PC-3 (cell line): ENCODE measurements around the gene BHLHA15. TPM values are rescaled to one million over a fixed set of nuclear protein-coding genes. Genes with fewer than 3 reads are reported as not detected.

ENCODE experiments used
- ATAC-seq: fragments of 200-7000 bp; cut with Tn5 transposase; 2 replicates; pipeline ENCODE4 v1.9.1; 2020; ENCODE audit warnings: mild to moderate bottlenecking, moderate library complexity
- BruUV-seq: library from RNA; stranded (reverse); fragments of 400-500 nt; replicated peaks from 2 replicates; lab custom pipeline; 2021; lab: Mats Ljungman, UMichigan
- CTCF ChIA-PET: fragments of 300-600 bp; sonication (Branson Sonifier 250); formaldehyde crosslinking; loops from one replicate; lab custom pipeline; 2022; ENCODE audit warnings: antibody characterized with exemption; lab: Charles Lee
- POLR2A ChIA-PET: fragments of 300-600 bp; sonication (Branson Sonifier 250); formaldehyde crosslinking; loops from one replicate; lab custom pipeline; 2022; ENCODE audit warnings: antibody characterized with exemption; ENCODE audit not compliant: unreplicated experiment; lab: Charles Lee
- DNase-seq: peaks from one replicate; pipeline ENCODE4 v3.0.0-alpha.2; 2015
- H2AFZ ChIP-seq: fragments of 300-600 bp; sonication (generic); 2 replicates; pipeline ENCODE4 v1.6.0; 2016; ENCODE audit warnings: antibody characterized with exemption, low read length
- H3F3A ChIP-seq: fragments of 300-600 bp; sonication (generic); one replicate; pipeline ENCODE4 v1.6.0; 2017; ENCODE audit warnings: antibody characterized with exemption, low read length, control low read depth, mild to moderate bottlenecking; ENCODE audit not compliant: unreplicated experiment
- H3K27ac ChIP-seq: fragments of 300-600 bp; sonication (generic); 2 replicates; pipeline ENCODE4 v1.5.1; 2016; ENCODE audit warnings: mild to moderate bottlenecking, low read length
- H3K27me3 ChIP-seq: fragments of 300-600 bp; sonication (generic); 2 replicates; pipeline ENCODE4 v1.6.1; 2016; ENCODE audit warnings: low read length, mixed read lengths
- H3K36me3 ChIP-seq: fragments of 300-600 bp; sonication (generic); 2 replicates; pipeline ENCODE4 v1.6.1; 2016; ENCODE audit warnings: low read depth, mixed run types, low read length, mixed read lengths
- H3K4me1 ChIP-seq: fragments of 300-600 bp; sonication (generic); 2 replicates; pipeline ENCODE4 v1.5.1; 2016; ENCODE audit warnings: low read length; ENCODE audit not compliant: insufficient read depth
- H3K4me2 ChIP-seq: fragments of 300-600 bp; sonication (generic); 2 replicates; pipeline ENCODE4 v1.6.0; 2016; ENCODE audit warnings: low read length
- H3K4me3 ChIP-seq: fragments of 300-600 bp; sonication (generic); 2 replicates; pipeline ENCODE4 v1.5.1; 2016; ENCODE audit warnings: mild to moderate bottlenecking, low read length, mixed read lengths
- H3K79me2 ChIP-seq: fragments of 300-600 bp; sonication (generic); 2 replicates; pipeline ENCODE4 v1.6.1; 2017; ENCODE audit warnings: low read length, mixed read lengths
- H3K9ac ChIP-seq: fragments of 300-600 bp; sonication (generic); 2 replicates; pipeline ENCODE4 v1.6.0; 2016; ENCODE audit warnings: mild to moderate bottlenecking, low read length
- H3K9me2 ChIP-seq: fragments of 300-600 bp; sonication (generic); replicated peaks from 2 replicates; pipeline ENCODE4 v1.6.1; 2016; ENCODE audit warnings: mixed run types, low read length, mixed read lengths
- H3K9me3 ChIP-seq: fragments of 300-600 bp; sonication (generic); 2 replicates; pipeline ENCODE4 v1.6.1; 2016; ENCODE audit warnings: low read length, mixed read lengths
- H4K20me1 ChIP-seq: fragments of 300-600 bp; sonication (generic); 2 replicates; pipeline ENCODE4 v1.6.1; 2016; ENCODE audit warnings: low read length, mixed read lengths
- CTCF ChIP-seq: fragments of 300-600 bp; sonication (generic); conservative IDR thresholded peaks from 2 replicates; pipeline ENCODE4 v1.5.1; 2017; ENCODE audit warnings: antibody characterized with exemption, low read depth, mild to moderate bottlenecking, low read length
- EZH2 ChIP-seq: fragments of 300-600 bp; sonication (generic); IDR thresholded peaks from one replicate; pipeline ENCODE4 v1.6.1; 2017; ENCODE audit warnings: antibody characterized with exemption, mild to moderate bottlenecking, low read length; ENCODE audit not compliant: unreplicated experiment
- EZH2phosphoT487 ChIP-seq: fragments of 300-600 bp; sonication (generic); IDR thresholded peaks from 2 replicates; pipeline ENCODE4 v1.6.1; 2018; ENCODE audit warnings: mild to moderate bottlenecking, antibody characterized with exemption, low read length, borderline replicate concordance
- intact Hi-C: fragments of 100-400 bp; cut with micrococcal nuclease; formaldehyde crosslinking; loops from 2 replicates; pipeline ENCODE4 v1.9.0; 2023
- total RNA-seq: library from RNA; depleted of rRNA; stranded (reverse); fragments of >200 nt; gene quantifications from 2 replicates; pipeline ENCODE4 v1.2.3, GENCODE V29; 2014; rRNA removed

BHLHA15 gene
- total RNA-seq, 1 experiment from 2014 or later, result 12.0 TPM

- no peaks in the 10 kb centered on the region for H3K27me3 ChIP-seq
- DNase-seq (no peak), ATAC-seq (no peak)
- TF ChIP-seq EZH2phosphoT487 (no peak), EZH2 (no peak), CTCF (no peak)
- H3K4me3 ChIP-seq, result no peak overlapping the region
- peaks cover 16% of the 10 kb centered on the region for H3K79me2 ChIP-seq
- CTCF ChIA-PET, result no interaction called here
- no TSS peak for BruUV-seq
- POLR2A ChIA-PET, result no interaction called here
- H3K9ac ChIP-seq, result no peak overlapping the region
- no peaks in the 10 kb centered on the region for H3F3A ChIP-seq
- H3K9me2 ChIP-seq, result no peaks in the 10 kb centered on the region
- intact Hi-C loops, result no loop called here
- H3K4me1 ChIP-seq, result 0 out of 2 replicates have a peak, but pooled peaks cover 5% of the 10 kb centered on the region
- no peak overlapping the region for H3K4me2 ChIP-seq
- no peaks in the 10 kb centered on the region for H3K9me3 ChIP-seq
- H4K20me1 ChIP-seq, result no peaks in the 10 kb centered on the region
- no peak overlapping the region for H3K27ac ChIP-seq
- no peak overlapping the region for H2AFZ ChIP-seq
- no peaks in the 10 kb centered on the region for H3K36me3 ChIP-seq
Measured at GRCh38 chr7:98257701-98258100, 46.5 kb downstream of the BHLHA15 start.

Other genes starting within 250 kb of the BHLHA15 start
- gene OCM2, start 221.2 kb upstream of the BHLHA15 start, total RNA-seq, result not detected in 2 replicates
- 9.0 and 16.0 TPM in 2 replicates for gene LMTK2, start 104.6 kb upstream of the BHLHA15 start, total RNA-seq
- gene TECPR1, start 40.8 kb downstream of the BHLHA15 start, total RNA-seq, result 9.4 and 11.5 TPM in 2 replicates
- 52.5 and 55.0 TPM in 2 replicates for gene BRI3, start 70.2 kb downstream of the BHLHA15 start, total RNA-seq
- gene BAIAP2L1, start 189.7 kb downstream of the BHLHA15 start, total RNA-seq, result 18.9 and 30.5 TPM in 2 replicates